Activated T-helper 2 cell treated with anti-CD3 and anti-CD28 coated beads, Interferon-gamma antibody, Interleukin-2, Interleukin-4, amounts not matched to agents 10 μg/mL and 5 μg/mL and 100 μg/mL, durations not matched to agents 14 hours and 24 hours and 36 hours (primary cell): ENCODE results near the gene FGF14. TPM values are rescaled to one million over a fixed set of nuclear protein-coding genes. Genes with fewer than 3 reads are reported as not detected.

Source experiments
- DNase-seq: peaks from one replicate; pipeline ENCODE4 v3.0.0; 2021; ENCODE audit warnings: low spot score
- H3K27ac Mint-ChIP-seq: one replicate; pipeline ENCODE4 v1.8.0; 2021; ENCODE audit warnings: mixed read lengths
- H3K27me3 Mint-ChIP-seq: one replicate; pipeline ENCODE4 v1.8.0; 2021; ENCODE audit warnings: low read depth, mixed read lengths
- H3K36me3 Mint-ChIP-seq: one replicate; pipeline ENCODE4 v1.8.0; 2021; ENCODE audit warnings: low read depth, mixed read lengths
- H3K4me1 Mint-ChIP-seq: one replicate; pipeline ENCODE4 v1.8.0; 2021; ENCODE audit warnings: low read depth, mixed read lengths
- H3K4me3 Mint-ChIP-seq: one replicate; pipeline ENCODE4 v1.8.0; 2021; ENCODE audit warnings: low read depth, mild to moderate bottlenecking, moderate library complexity, mixed read lengths
- H3K9me3 Mint-ChIP-seq: one replicate; pipeline ENCODE4 v1.8.0; 2021; ENCODE audit warnings: mixed read lengths
- intact Hi-C: fragments of 100-400 bp; cut with micrococcal nuclease; formaldehyde crosslinking; loops from one replicate; pipeline ENCODE4 v1.15.1; 2023
- total RNA-seq: library from RNA; stranded (reverse); gene quantifications from 2 replicates; pipeline ENCODE4 v1.2.3, GENCODE V29; 2022

FGF14 gene
- total RNA-seq, 1 donor from 2014 or later: not detected

DNA sequence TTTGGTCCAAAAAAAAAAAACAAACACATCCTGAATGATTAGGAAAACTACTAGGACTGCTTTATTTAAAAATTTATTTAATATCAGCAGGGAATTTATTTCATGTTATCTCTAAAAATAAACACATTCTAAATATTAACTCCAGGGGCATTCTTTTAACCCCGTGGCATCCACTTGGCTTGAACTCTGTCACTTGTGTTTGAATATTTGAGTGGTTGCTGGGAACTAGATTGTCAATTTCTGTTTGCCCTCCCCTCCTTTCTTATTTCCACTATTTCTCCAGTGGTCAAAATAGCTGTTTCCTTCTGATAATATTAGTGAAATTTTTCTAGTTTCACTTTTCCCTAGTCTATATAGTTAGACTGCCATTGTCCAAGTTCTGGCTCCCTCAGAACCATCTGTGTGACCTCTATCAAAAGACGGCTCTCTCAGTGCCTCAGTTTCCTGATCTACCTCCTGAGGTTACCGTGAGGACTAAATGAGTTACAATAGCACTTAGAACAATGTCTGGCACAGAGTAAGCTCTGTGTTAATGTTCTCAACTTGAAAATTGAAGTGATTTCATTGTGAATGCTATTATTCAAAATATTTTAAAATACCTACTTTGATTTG lies 107.3 kb downstream of the FGF14 start:
- intact Hi-C loops: no loop called here
- Mint-ChIP-seq H3K9me3 (no peaks in the 10 kb centered on the region), H3K27me3 (no peaks in the 10 kb centered on the region), H3K27ac (no peak overlapping the region), H3K4me1 (no peaks in the 10 kb centered on the region), H3K36me3 (no peaks in the 10 kb centered on the region), H3K4me3 (no peak overlapping the region)
- DNase-seq: no peak

DNA sequence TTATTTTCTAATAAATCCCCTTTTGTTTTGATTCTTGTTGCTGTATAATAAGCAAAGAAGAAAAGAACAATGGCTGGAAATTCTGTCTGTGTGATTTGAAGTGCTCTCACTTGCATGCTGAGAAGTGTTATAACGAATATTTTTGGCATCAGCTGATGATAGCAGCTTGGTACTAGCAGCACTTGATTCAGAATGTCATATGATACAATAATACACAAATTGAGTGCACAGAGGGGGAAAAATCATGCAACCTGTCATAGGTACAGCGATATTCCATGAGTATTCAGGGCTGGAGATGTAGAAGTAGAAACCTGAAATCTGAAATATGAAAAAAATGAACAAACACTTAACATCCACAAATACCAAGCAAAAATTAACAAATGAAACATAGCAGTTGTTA lies 108.1 kb downstream of the FGF14 start:
- H3K9me3 Mint-ChIP-seq: no peaks in the 10 kb centered on the region
- no peak for DNase-seq
- H3K27me3 Mint-ChIP-seq: no peaks in the 10 kb centered on the region
- no peaks in the 10 kb centered on the region for H3K36me3 Mint-ChIP-seq
- no peak overlapping the region for H3K27ac Mint-ChIP-seq
- intact Hi-C loops: no loop called here
- H3K4me1 Mint-ChIP-seq: no peaks in the 10 kb centered on the region
- H3K4me3 Mint-ChIP-seq: no peak overlapping the region

GRCh38 chr13:102291587-102292218 lies 110.1 kb downstream of the FGF14 start:
- H3K4me3 Mint-ChIP-seq: no peak overlapping the region
- H3K27me3 Mint-ChIP-seq: no peaks in the 10 kb centered on the region
- no peak overlapping the region for H3K27ac Mint-ChIP-seq
- no peaks in the 10 kb centered on the region for H3K36me3 Mint-ChIP-seq
- H3K9me3 Mint-ChIP-seq: no peaks in the 10 kb centered on the region
- intact Hi-C loops: no loop called here
- H3K4me1 Mint-ChIP-seq: no peaks in the 10 kb centered on the region
- DNase-seq: no peak

GRCh38 chr13:102289606-102290005 lies 112.2 kb downstream of the FGF14 start:
- H3K4me3 Mint-ChIP-seq: no peak overlapping the region
- no peak for DNase-seq
- H3K36me3 Mint-ChIP-seq: no peaks in the 10 kb centered on the region
- no peak overlapping the region for H3K27ac Mint-ChIP-seq
- no peaks in the 10 kb centered on the region for H3K4me1 Mint-ChIP-seq
- H3K27me3 Mint-ChIP-seq: no peaks in the 10 kb centered on the region
- no peaks in the 10 kb centered on the region for H3K9me3 Mint-ChIP-seq
- intact Hi-C loops: no loop called here

GRCh38 chr13:102286326-102286725 lies 115.5 kb downstream of the FGF14 start:
- no peaks in the 10 kb centered on the region for H3K9me3 Mint-ChIP-seq
- H3K4me3 Mint-ChIP-seq: no peak overlapping the region
- no peak for DNase-seq
- intact Hi-C loops: no loop called here
- no peaks in the 10 kb centered on the region for H3K36me3 Mint-ChIP-seq
- H3K4me1 Mint-ChIP-seq: no peaks in the 10 kb centered on the region
- no peak overlapping the region for H3K27ac Mint-ChIP-seq
- H3K27me3 Mint-ChIP-seq: no peaks in the 10 kb centered on the region

DNA sequence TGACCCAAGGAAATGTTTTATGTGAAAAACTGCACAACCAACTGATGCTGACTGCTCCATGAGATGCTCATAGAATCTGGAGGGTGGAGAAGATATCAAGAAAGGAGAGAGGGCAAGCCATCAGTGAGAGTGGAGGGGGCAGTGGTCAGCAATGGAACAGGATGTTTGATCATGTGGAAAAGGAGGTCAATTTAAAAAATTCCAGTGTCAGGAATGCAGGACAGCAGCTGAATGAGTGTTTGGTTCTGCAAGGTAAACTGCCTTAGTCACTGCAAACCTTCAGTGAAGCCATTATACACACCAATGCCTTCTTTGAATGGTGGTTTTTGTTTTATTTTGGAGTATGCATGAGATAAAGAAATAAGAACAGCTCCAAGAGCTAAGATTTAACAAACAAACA lies 121.5 kb downstream of the FGF14 start:
- Mint-ChIP-seq H3K36me3 (no peaks in the 10 kb centered on the region), H3K9me3 (no peaks in the 10 kb centered on the region), H3K27ac (no peak overlapping the region), H3K4me1 (no peaks in the 10 kb centered on the region), H3K4me3 (no peak overlapping the region), H3K27me3 (no peaks in the 10 kb centered on the region)
- no peak for DNase-seq
- intact Hi-C loops: no loop called here

GRCh38 chr13:102277286-102277685 lies 124.6 kb downstream of the FGF14 start:
- DNase-seq: no peak
- H3K4me1 Mint-ChIP-seq: no peaks in the 10 kb centered on the region
- no peaks in the 10 kb centered on the region for H3K27me3 Mint-ChIP-seq
- no peak overlapping the region for H3K27ac Mint-ChIP-seq
- no peak overlapping the region for H3K4me3 Mint-ChIP-seq
- H3K36me3 Mint-ChIP-seq: no peaks in the 10 kb centered on the region
- intact Hi-C loops: no loop called here
- no peaks in the 10 kb centered on the region for H3K9me3 Mint-ChIP-seq

GRCh38 chr13:102276404-102276803 lies 125.4 kb downstream of the FGF14 start:
- Mint-ChIP-seq H3K27ac (no peak overlapping the region), H3K27me3 (no peaks in the 10 kb centered on the region), H3K4me3 (no peak overlapping the region), H3K9me3 (no peaks in the 10 kb centered on the region), H3K36me3 (no peaks in the 10 kb centered on the region), H3K4me1 (no peaks in the 10 kb centered on the region)
- intact Hi-C loops: no loop called here
- no peak for DNase-seq

GRCh38 chr13:102275969-102276368 lies 125.9 kb downstream of the FGF14 start:
- Mint-ChIP-seq H3K4me1 (no peaks in the 10 kb centered on the region), H3K9me3 (no peaks in the 10 kb centered on the region), H3K27me3 (no peaks in the 10 kb centered on the region), H3K4me3 (no peak overlapping the region), H3K36me3 (no peaks in the 10 kb centered on the region), H3K27ac (no peak overlapping the region)
- DNase-seq: no peak
- intact Hi-C loops: no loop called here

DNA sequence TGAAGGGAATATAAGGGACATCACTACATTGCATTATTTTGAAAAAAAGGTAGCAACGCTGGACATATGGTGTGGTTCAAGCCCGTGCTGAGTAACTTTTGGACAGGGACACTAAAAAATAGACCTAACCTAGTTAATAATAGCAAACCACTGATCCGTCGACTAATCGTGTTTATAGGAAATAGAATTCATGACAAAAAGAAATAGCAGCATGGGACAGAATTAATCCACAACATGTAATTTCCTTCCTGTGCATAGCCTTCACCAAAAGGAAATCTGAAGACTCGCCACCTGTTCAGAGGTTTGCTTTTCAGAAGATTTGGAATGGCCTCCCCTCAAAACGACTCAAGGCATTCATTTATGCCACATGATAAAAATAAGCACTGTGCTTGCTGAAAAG lies 128.7 kb downstream of the FGF14 start:
- no peak overlapping the region for H3K4me3 Mint-ChIP-seq
- no peak for DNase-seq
- no peak overlapping the region for H3K27ac Mint-ChIP-seq
- no peaks in the 10 kb centered on the region for H3K27me3 Mint-ChIP-seq
- intact Hi-C loops: no loop called here
- H3K9me3 Mint-ChIP-seq: no peaks in the 10 kb centered on the region
- no peaks in the 10 kb centered on the region for H3K4me1 Mint-ChIP-seq
- no peaks in the 10 kb centered on the region for H3K36me3 Mint-ChIP-seq

GRCh38 chr13:102267191-102267590 lies 134.7 kb downstream of the FGF14 start:
- H3K27ac Mint-ChIP-seq: no peak overlapping the region
- H3K9me3 Mint-ChIP-seq: no peaks in the 10 kb centered on the region
- H3K36me3 Mint-ChIP-seq: no peaks in the 10 kb centered on the region
- DNase-seq: no peak
- no peaks in the 10 kb centered on the region for H3K4me1 Mint-ChIP-seq
- intact Hi-C loops: no loop called here
- H3K27me3 Mint-ChIP-seq: no peaks in the 10 kb centered on the region
- H3K4me3 Mint-ChIP-seq: no peak overlapping the region

- no peak overlapping the region for H3K27ac Mint-ChIP-seq
Observed at GRCh38 chr13:102261809-102262208, 140.0 kb downstream of the FGF14 start.

DNA sequence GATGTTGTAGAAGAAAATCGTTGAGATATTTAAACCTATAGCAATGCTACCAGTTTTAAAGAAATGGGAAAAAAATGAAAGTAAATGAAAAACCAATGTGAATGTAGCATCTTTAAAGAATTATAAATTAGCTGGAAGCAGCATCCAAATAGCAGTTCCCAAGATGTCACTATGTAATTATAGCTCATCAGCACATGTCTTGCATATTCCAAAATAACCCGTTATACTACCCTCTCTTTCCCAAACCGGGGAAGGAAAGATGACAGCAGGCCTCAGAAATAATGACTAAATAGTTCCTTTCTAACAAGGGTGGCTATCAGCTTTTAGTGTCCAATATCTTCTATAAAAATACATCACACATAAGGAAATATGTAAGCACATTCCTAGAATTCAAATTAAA lies 140.5 kb downstream of the FGF14 start:
- no peaks in the 10 kb centered on the region for H3K27me3 Mint-ChIP-seq
- no peak for DNase-seq
- H3K4me3 Mint-ChIP-seq: no peak overlapping the region
- no peaks in the 10 kb centered on the region for H3K36me3 Mint-ChIP-seq
- intact Hi-C loops: no loop called here
- peaks cover 4% of the 10 kb centered on the region for H3K9me3 Mint-ChIP-seq
- H3K27ac Mint-ChIP-seq: no peak overlapping the region
- H3K4me1 Mint-ChIP-seq: no peaks in the 10 kb centered on the region

More at GRCh38 chr13:102261809-102262208, 140.0 kb downstream of the FGF14 start:
- intact Hi-C loops: no loop called here
- H3K9me3 Mint-ChIP-seq: peaks cover 4% of the 10 kb centered on the region
- no peaks in the 10 kb centered on the region for H3K4me1 Mint-ChIP-seq
- H3K27me3 Mint-ChIP-seq: no peaks in the 10 kb centered on the region
- DNase-seq: no peak
- no peaks in the 10 kb centered on the region for H3K36me3 Mint-ChIP-seq
- no peak overlapping the region for H3K4me3 Mint-ChIP-seq

GRCh38 chr13:102260256-102260655 lies 141.6 kb downstream of the FGF14 start:
- no peak for DNase-seq
- intact Hi-C loops: no loop called here
- Mint-ChIP-seq H3K36me3 (no peaks in the 10 kb centered on the region), H3K27ac (no peak overlapping the region), H3K4me3 (no peak overlapping the region), H3K9me3 (peaks cover 4% of the 10 kb centered on the region), H3K4me1 (no peaks in the 10 kb centered on the region), H3K27me3 (no peaks in the 10 kb centered on the region)
